ENCODE measurements around the gene CDK5R2.
"Not testable (repeated sequence)": the region's sequence is repeated elsewhere in the genome, so short reads cannot be mapped to it uniquely, and the experiment has no call there.

CDK5R2 gene

DNA sequence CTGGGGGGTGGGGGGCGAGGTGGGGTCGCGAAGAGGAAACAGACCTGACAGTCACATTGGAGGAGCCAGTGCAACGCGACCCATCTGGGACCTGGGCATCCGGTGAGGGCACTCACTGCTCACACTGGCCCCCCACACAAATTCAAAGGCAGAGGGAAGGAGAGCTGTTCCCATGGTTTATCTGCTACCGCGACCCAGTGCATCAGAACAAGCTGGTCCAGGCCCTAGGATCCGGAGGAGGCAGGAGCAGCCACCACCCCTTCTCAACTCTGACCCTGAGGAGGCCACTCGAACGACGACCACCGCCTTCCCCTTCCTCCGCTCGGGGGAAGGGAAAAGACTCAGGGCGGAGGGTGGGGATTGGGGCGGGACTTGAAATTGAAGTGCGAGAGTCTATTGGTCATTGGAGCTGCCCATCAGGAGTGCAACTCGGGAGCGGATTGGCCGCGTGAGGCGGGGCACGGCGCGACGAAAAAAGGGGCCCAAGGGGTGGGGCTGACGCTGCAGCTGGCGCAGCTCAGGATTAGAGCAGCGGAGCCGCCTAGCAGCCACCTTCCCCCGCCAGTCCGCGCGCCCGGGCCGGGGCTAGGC is at the start of gene CDK5R2:
Gene CDK5R2 (plus strand): TSS at position 526 of the 591 bp plus-strand sequence. CDS start 155 bp downstream, outside the sequence.
- peak; percentile 56 for DNase-seq (ENCODE audit: low read depth)

DNA sequence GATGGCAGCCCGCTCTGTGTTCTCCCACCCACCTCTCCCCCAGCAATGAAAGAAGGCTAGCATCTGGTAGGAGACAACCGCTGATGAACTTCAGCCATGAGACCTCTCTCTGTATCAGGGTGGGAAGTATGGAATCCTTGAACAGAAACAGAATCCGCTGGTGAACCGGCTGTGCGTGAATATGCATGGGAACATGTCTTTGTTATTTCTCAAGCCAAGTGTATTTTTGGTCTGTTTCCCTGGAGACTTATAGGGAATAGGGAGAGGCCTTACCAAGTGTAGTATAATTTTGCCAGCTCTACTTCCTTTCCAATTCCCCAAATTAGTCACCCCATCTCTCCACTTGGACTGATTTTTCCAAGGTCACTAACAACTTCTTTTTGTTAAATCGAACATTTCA is 48.7 kb upstream of the CDK5R2 start:
- no peak for DNase-seq (ENCODE audit: low read depth)

GRCh38 chr2:218920504-218920903 is 39.0 kb upstream of the CDK5R2 start:
- DNase-seq (ENCODE audit: low read depth), result no peak

GRCh38 chr2:218924757-218925156 is 34.7 kb upstream of the CDK5R2 start:
- no peak for DNase-seq (ENCODE audit: low read depth)

GRCh38 chr2:218925434-218925833 is 34.0 kb upstream of the CDK5R2 start:
- DNase-seq (ENCODE audit: low read depth), result no peak

DNA sequence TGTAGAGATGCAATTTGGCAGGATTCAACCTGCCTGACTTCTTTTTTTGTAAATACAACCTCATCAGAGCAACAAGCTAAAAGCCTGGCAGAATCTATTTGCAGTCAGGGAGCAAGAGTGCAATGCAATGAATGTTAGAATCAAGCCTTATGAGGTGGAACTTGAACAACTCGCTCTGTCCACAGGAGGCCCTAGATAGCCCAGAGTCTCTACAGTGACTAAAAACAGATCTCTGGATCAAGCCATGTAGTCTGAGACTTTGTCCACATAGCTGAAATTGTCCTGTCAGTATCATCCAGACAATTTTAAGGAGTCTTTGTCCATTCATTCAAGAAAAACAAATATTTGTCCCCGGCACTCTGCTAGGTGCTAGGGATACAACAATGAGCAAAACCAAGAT is 32.0 kb upstream of the CDK5R2 start:
- no peak for DNase-seq (ENCODE audit: low read depth)

DNA sequence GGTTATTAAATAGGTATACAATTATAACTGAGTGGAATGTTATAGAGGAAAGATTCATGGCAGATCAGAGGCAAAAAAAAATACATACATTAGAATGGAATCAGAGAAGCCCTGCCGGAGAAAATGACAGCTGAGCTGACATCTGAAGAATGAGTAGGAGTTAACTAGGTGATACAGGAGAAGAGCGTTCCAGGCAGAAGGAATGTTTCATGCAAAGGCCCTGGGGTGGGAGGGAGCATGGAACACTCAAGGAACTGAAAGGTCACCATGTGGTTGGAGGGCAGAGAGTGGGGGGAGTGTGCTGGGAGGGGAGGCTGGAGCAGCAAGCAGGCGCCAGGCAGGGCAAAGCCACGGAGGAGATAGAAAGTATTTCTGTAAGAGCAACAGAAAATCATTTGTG is 31.6 kb upstream of the CDK5R2 start:
- no peak for DNase-seq (ENCODE audit: low read depth)

DNA sequence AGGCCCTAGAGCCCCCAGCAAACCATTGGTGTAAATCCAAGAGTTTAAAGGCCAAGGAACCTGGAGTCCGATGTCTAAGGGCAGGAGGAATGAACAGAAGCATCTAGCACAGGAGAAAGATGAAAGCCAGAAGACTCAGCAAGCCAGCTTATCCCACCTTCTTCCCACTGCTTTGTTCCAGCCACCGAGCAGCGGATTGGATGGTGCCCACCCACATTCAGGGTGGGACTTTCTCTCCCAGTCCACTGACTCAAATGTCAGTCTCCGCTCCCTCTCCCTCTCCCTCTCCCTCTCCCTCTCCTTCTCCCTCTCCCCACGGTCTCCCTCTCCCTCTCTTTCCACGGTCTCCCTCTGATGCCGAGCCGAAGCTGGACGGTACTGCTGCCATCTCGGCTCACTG is 29.0 kb upstream of the CDK5R2 start:
- not testable (repeated sequence) for DNase-seq (ENCODE audit: low read depth)

GRCh38 chr2:218931751-218932150 is 27.7 kb upstream of the CDK5R2 start:
- DNase-seq (ENCODE audit: low read depth), result not testable (repeated sequence)

GRCh38 chr2:218944759-218945404 is 14.6 kb upstream of the CDK5R2 start:
- no peak for DNase-seq (ENCODE audit: low read depth)

GRCh38 chr2:218946621-218947020 is 12.8 kb upstream of the CDK5R2 start:
- DNase-seq (ENCODE audit: low read depth), result no peak

DNA sequence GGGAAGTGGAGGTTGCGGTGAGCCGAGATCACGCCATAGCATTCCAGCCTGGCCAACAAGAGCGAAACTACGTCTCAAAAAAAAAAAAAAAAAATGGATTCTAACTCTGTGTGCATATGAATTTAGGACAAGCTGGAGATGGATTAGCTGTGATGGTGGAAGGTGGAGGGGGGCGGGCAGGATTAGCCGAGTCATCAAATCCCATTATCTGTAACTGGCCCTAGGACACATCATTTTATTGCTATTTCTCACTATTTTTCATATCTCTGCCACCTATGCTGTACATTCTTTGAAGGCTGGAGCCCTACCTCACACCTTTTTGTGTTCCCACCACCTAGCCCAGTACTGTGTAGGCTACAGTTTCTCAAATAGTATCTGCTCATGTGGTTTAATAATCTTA is 7.3 kb upstream of the CDK5R2 start:
- no peak for DNase-seq (ENCODE audit: low read depth)

GRCh38 chr2:218953366-218953954 is 6.0 kb upstream of the CDK5R2 start:
- DNase-seq (ENCODE audit: low read depth), result no peak

GRCh38 chr2:218954541-218955300 is 4.7 kb upstream of the CDK5R2 start:
- no peak for DNase-seq (ENCODE audit: low read depth)

DNA sequence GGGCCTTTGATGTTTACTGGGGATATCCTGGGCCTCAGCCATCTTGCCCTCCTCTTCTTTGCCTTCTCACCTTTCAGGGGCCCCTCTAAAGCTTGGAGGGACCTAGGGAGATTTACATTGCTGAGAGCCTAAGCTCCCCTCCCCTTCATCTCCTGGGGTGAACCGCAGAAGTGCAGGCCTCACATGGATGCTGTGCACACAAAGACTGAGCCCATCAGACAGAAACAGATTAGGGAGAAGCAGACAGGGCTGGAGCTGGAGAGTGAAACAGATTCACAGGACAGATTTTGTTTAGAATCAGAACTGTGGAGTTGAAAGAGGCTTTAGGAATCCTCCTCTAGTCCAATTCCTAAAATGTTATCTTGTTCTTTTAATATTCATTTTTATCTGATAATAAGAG is 3.4 kb upstream of the CDK5R2 start:
- no peak for DNase-seq (ENCODE audit: low read depth)

- DNase-seq (ENCODE audit: low read depth), result no peak
These were observed 1.8 kb upstream of the CDK5R2 start for GRCh38 chr2:218957671-218958070.

DNA sequence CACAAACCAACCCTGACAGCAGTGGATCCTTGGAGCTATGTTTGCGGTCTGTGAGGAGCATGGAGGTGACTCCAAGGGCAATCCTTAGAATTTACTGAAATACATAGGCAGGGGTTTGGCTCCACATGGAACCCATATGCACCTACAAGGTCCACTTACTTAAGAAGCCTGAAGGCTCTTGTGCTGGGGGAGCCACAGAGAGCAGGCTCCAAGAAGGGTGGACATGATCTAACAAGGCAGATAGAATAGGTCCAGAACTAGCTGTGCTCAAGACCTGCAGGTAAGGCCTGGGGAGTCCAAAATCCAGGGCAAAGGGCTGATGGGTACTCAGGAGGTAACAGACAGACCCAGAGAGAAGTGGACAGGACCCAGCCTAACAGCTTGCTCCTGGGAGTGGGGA is 1.2 kb upstream of the CDK5R2 start:
- no peak for DNase-seq (ENCODE audit: low read depth)

- no peak for DNase-seq (ENCODE audit: low read depth)
These were observed 369 bp downstream of the CDK5R2 start for GRCh38 chr2:218959761-218960308.

GRCh38 chr2:218960309-218961165 is 1.1 kb downstream of the CDK5R2 start:
- no peak for DNase-seq (ENCODE audit: low read depth)

DNA sequence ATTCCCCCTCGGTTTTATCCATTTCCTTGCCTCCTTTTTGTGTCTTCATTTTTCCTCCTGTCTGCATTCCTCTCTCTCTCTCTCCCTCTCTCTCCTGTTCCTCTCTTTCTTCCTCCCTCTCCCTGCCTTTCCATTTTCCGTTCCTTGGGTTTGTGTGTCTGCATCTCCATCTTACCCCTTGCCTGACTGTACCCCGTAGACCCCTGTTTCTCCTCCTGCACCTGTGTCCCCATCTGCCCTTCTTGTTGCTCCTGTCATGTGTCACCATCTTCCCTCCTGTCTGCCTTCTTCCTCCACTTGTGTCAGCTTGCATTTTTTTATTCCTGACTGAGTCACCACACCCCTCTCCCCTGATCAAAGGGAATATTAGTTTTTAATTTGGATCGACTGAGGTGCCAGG is 1.8 kb downstream of the CDK5R2 start:
- DNase-seq (ENCODE audit: low read depth), result no peak
